IPS DF 6.9 (cell line): ENCODE results near the gene LACC1.

ENCODE experiments used
- DNase-seq: peaks from one replicate; pipeline ENCODE4 v3.0.0-alpha.2; 2013; ENCODE audit warnings: low read depth, low spot score
- H3K27ac ChIP-seq: one replicate; pipeline ENCODE4 v1.5.1; 2013; ENCODE audit warnings: low read length, control low read depth
- H3K27me3 ChIP-seq: 2 replicates; pipeline ENCODE4 v1.6.1; 2013; ENCODE audit warnings: mild to moderate bottlenecking, low read length; ENCODE audit not compliant: control insufficient read depth, insufficient read depth
- H3K36me3 ChIP-seq: 2 replicates; pipeline ENCODE4 v1.6.1; 2013; ENCODE audit warnings: low read length; ENCODE audit not compliant: control insufficient read depth, insufficient read depth
- H3K4me1 ChIP-seq: 2 replicates; pipeline ENCODE4 v1.6.1; 2013; ENCODE audit warnings: low read length; ENCODE audit not compliant: control insufficient read depth, insufficient read depth
- H3K4me3 ChIP-seq: 2 replicates; pipeline ENCODE4 v1.5.1; 2013; ENCODE audit warnings: mild to moderate bottlenecking, low read length
- H3K9me3 ChIP-seq: 2 replicates; pipeline ENCODE4 v1.6.1; 2013; ENCODE audit warnings: low read length, inconsistent platforms; ENCODE audit not compliant: control insufficient read depth, insufficient read depth
- WGBS: extraction: QIAGEN DNeasy Blood & Tissue Kit; methylation state at CpG from one replicate; pipeline ENCODE4 v1.1.7; 2013; ENCODE audit warnings: mixed read lengths, missing lambda C conversion rate; ENCODE audit not compliant: insufficient read length, insufficient coverage; 5-methylcytosine and 5-hydroxymethylcytosine counted together

LACC1 gene

DNA sequence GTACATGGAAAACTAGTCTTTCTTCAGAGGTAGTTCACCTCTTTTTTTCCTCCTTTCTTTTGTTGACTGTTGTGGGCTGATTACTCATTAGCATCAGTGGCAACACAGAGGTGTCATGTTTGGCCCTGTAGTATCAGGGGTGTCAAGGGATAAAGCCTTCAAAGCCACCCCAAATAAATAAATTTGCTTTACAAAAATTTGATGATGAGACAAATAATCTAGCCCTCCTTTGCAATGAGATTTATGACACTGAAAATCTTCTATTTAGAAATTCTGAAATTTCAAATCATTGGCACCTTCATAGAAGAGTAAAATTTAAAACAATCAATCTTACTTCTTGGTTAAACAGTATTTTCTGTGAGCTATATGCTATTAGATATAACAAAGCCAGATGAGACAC is 1.9 kb downstream of the LACC1 start:
- H3K4me3 ChIP-seq: no peak overlapping the region
- H3K27ac ChIP-seq: no peak overlapping the region
- no peaks in the 10 kb centered on the region; the same call in 1 of the 2 replicates for H3K27me3 ChIP-seq
- no peaks in the 10 kb centered on the region for H3K36me3 ChIP-seq
- H3K4me1 ChIP-seq: no peaks in the 10 kb centered on the region
- no peaks in the 10 kb centered on the region for H3K9me3 ChIP-seq
- DNase-seq: no peak

DNA sequence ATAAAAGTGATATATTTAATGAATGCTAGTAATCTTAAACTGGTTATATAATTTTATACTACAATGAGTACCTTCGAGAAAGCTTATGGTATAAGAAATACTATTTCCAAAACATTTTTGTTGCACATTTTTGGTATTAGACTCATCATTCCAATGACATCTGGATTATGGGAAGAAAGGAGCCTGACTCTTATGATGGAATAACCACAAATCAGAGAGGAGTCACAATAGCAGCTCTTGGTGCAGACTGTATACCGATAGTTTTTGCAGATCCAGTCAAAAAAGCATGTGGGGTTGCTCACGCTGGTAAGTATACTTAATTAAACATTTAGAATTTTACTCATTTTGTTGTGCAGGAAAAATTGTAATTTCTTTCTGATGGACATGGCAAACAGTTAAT is 3.9 kb downstream of the LACC1 start:
- Histone ChIP-seq H3K9me3 (no peaks in the 10 kb centered on the region), H3K36me3 (no peaks in the 10 kb centered on the region), H3K27ac (no peak overlapping the region), H3K4me1 (no peaks in the 10 kb centered on the region), H3K4me3 (no peak overlapping the region), H3K27me3 (no peaks in the 10 kb centered on the region; the same call in 1 of the 2 replicates)
- no peak for DNase-seq
- WGBS: no CpG with 5 or more reads among the region's 3 CpGs

DNA sequence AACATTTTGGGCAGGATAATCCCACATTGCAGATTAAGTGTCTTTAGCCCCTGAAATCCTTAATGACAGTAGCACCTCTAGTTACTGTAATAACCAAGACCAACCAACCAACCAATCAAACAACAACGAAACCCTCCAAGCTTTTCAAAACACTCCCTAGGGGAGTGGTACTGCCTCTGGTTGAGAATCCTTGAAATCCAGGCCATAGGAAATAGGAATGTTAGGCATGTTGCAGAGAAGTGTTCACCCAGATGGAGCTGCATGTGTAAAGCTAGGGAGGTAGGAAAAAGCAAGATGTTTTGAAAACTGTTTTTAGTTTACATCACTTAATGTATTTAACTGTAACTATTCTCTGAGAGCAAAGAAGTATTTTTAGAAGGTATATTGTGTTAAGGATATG is 4.5 kb downstream of the LACC1 start:
- Histone ChIP-seq H3K27ac (no peak overlapping the region), H3K36me3 (no peaks in the 10 kb centered on the region), H3K4me1 (no peaks in the 10 kb centered on the region), H3K9me3 (no peaks in the 10 kb centered on the region), H3K4me3 (no peak overlapping the region), H3K27me3 (no peaks in the 10 kb centered on the region; the same call in 1 of the 2 replicates)
- whole genome bisulfite sequencing: no CpG with 5 or more reads among the region's 1 CpG
- no peak for DNase-seq

DNA sequence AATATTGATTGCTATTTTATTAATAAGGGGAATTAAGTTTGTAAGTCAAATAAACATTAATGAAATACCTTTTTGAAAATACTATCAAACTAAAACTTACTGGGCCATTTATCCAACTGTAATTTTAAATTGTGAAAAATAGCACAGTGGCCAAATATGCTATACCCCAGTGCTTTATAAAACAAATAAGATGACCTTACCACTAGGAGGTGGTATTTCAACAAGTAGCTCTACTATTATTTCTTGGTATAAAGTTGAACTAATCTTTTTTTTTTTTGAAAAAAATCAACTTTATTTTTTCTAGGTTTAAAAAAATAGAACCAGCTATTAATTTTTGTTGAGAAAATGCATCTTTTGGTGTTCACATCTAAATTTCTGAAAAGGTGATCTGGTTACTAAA is 14.7 kb downstream of the LACC1 start:
- no peaks in the 10 kb centered on the region for H3K27me3 ChIP-seq
- no peak overlapping the region for H3K4me3 ChIP-seq
- H3K9me3 ChIP-seq: no peaks in the 10 kb centered on the region
- no peak overlapping the region for H3K27ac ChIP-seq
- H3K36me3 ChIP-seq: no peaks in the 10 kb centered on the region
- no peak for DNase-seq
- H3K4me1 ChIP-seq: no peaks in the 10 kb centered on the region

DNA sequence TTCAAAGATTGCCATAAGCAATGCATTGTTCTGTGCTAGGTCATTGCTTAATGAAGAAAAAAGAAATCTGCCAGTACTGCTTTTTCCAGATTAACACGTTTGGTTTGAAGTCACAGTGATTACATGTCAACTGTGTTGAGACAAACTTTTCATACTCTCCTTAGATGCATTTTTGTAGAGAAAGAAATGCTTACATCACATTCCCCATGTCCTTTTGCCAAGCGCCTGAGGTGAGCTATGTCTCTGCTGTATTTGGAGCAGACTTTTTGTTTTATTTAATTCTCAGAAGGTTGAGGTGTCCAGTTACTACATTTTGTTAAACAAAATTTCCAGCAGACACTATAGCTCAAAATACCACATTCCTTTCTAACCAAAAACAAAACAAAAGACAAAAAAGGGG is 16.2 kb downstream of the LACC1 start:
- no peaks in the 10 kb centered on the region for H3K36me3 ChIP-seq
- H3K4me3 ChIP-seq: no peak overlapping the region
- whole genome bisulfite sequencing: no CpG with 5 or more reads among the region's 2 CpGs

DNA sequence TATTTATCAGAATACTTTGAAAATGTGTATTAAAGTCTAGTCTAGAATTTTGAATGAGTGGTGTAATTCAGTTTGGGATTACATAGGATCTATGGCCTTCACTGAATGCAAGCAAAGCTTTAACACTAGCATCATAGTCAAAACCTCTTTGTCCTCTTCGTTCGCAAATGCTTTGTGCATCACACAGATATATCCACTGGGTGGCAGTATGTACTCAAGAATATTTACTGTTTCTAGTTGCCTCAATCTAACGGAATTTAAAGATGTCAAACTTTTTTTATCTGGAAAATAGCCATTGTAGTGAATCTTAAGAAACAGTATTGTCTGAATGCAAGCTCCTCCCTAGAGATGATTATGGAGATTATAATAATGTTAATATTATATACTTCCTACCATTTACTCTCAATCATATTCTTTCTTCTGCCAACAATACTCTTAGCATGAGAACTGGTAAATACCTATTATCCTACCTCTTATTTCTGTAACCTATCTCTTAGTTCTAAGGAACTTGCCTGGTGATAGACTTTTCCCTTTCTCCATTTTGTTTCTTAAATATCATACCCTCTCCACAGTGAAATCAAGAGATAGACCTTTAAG is 25.8 kb downstream of the LACC1 start:
- Histone ChIP-seq H3K9me3 (no peaks in the 10 kb centered on the region), H3K27me3 (no peaks in the 10 kb centered on the region), H3K27ac (no peak overlapping the region), H3K4me3 (no peak overlapping the region), H3K36me3 (no peaks in the 10 kb centered on the region), H3K4me1 (no peaks in the 10 kb centered on the region)
- DNase-seq: peak; percentile 27
- no CpG with 5 or more reads among the region's 3 CpGs for WGBS

More for the DNA sequence above, 16.2 kb downstream of the LACC1 start:
- Histone ChIP-seq H3K9me3 (no peaks in the 10 kb centered on the region), H3K27ac (no peak overlapping the region), H3K4me1 (no peaks in the 10 kb centered on the region), H3K27me3 (no peaks in the 10 kb centered on the region)
- DNase-seq: no peak

DNA sequence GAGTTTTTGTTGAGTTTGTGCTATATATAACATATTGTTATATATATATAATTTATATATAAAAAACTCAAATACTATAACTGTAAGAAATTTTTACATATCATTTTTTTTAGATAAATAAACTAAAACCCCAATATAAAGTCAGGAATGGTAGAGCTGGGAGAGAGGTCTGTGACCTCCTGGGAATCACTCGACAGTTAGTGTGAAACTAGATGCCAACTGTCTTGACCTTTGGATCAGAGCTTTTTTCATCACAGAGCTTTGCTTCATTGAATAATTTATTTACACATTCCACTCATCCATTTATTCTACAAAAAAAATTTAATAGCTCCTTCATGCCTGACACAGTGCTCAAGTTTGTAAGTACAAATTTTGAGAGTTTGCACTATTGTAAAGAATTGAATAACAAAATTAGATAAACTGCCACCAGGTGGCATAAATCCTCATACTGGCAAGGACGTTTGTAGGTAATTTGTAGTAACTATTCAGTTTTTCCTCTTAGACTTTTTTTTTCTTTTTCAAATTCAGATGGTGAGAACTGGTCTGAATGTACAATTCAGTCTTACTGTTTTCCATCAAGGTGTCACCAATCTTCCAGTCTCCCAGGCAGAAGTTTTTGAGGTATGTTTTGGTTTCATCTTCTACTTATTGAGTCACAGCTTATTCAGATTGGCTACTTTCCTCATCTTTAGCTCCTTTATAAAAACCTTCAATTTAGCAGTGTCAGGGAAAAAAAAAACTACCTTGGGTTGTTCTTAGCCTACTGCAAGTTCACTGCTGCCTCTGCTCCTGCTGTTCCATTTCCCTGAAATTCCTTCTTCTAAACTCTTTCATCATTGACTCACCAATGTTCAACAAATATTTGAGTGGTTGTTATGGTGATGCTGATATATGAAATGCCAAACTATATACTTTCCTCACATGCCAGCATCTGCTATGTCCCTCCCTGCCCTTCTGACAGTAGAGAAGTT is 28.7 kb downstream of the LACC1 start:
- H3K4me3 ChIP-seq: no peak overlapping the region
- H3K27me3 ChIP-seq: no peaks in the 10 kb centered on the region
- H3K27ac ChIP-seq: no peak overlapping the region
- H3K36me3 ChIP-seq: no peaks in the 10 kb centered on the region
- no peak for DNase-seq
- H3K4me1 ChIP-seq: no peaks in the 10 kb centered on the region
- no CpG with 5 or more reads among the region's 2 CpGs for WGBS
- no peaks in the 10 kb centered on the region for H3K9me3 ChIP-seq

DNA sequence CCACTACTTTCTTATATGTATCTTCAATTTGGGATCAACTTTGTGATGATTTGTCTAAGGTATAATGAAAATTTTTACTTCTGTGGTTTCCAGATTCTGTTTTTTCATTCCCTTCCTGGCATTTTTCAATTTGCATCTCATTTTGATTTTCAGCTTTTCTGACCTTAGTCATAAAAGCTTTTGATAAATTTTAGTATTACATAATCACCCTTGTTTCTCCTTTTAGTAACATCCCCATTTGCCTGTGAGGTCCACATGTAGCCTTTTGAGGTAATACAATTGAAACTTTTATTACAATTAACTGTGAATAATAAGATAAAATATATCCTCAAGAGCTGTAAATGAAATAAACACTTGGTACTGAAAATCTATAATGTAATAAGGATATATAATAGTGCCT is 31.2 kb downstream of the LACC1 start:
- Histone ChIP-seq H3K9me3 (no peaks in the 10 kb centered on the region), H3K36me3 (no peaks in the 10 kb centered on the region), H3K27me3 (no peaks in the 10 kb centered on the region), H3K27ac (no peak overlapping the region), H3K4me3 (no peak overlapping the region), H3K4me1 (no peaks in the 10 kb centered on the region)
- no peak for DNase-seq

DNA sequence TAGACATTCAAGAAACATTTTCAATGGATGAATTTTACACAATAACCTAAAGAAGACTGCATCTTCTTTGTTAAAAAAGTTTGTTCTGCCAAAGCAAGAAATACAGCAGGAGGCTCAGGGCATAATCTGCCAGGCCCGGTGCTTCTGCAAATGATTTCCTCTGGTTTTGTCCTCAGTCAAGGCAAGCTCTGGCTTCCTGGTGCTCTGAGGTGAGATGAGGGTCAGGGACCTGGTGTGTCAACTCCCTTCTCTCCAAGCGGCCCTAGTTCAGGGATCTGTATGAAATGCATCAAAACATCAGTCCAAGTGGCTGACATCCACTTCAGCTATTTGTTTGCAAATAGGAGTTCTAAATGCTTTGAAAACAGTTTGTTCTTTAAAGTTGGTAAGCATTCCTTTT is 31.6 kb downstream of the LACC1 start:
- H3K27me3 ChIP-seq: no peaks in the 10 kb centered on the region
- no peak for DNase-seq
- no CpG with 5 or more reads among the region's 2 CpGs for WGBS
- H3K36me3 ChIP-seq: no peaks in the 10 kb centered on the region
- H3K27ac ChIP-seq: no peak overlapping the region
- H3K4me1 ChIP-seq: no peaks in the 10 kb centered on the region
- no peaks in the 10 kb centered on the region for H3K9me3 ChIP-seq
- no peak overlapping the region for H3K4me3 ChIP-seq

DNA sequence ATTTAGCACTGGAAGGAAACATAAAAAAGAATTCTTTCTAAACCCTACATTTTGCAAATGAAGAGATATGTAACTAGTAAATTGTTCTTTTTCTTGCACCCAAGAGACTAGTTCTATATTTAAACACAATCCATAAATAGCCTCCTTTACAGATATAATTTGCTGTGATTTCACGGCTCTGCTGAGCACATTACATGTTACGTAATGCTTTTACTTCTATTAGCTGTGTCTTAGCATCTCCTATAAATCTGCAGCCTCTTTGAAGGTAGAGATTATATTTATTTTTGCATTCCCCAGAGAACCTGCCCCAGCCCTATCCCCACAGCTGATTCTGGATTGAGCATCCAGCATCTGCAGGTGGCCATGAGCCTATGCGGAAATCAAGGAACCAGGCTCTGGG is 32.2 kb downstream of the LACC1 start:
- no peak overlapping the region for H3K4me3 ChIP-seq
- no peaks in the 10 kb centered on the region for H3K4me1 ChIP-seq
- no peak overlapping the region for H3K27ac ChIP-seq
- H3K9me3 ChIP-seq: no peaks in the 10 kb centered on the region
- no peaks in the 10 kb centered on the region for H3K36me3 ChIP-seq
- DNase-seq: no peak
- no CpG with 5 or more reads among the region's 3 CpGs for WGBS
- no peaks in the 10 kb centered on the region for H3K27me3 ChIP-seq

DNA sequence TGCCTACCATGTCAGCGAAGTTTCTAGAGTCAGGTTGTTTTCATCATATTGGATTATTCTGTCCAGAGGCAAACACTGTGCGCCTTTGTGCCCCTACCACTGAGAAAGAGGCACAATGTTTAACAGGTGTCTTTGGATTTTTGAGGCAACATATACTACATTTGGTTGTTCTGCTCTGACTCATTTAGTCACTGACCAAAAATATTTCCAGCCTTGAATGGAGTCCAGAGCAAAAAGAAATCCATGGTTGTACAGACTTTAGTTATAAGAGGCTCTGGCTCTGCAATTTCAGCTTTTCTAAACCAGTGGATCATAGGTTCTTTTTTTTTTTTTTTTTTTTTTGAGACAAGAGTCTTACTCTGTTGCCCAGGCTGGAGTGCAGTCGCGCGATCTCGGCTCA is 35.7 kb downstream of the LACC1 start:
- DNase-seq: no peak
- Histone ChIP-seq H3K27ac (no peak overlapping the region), H3K27me3 (no peaks in the 10 kb centered on the region), H3K36me3 (no peaks in the 10 kb centered on the region), H3K9me3 (no peaks in the 10 kb centered on the region), H3K4me3 (no peak overlapping the region), H3K4me1 (no peaks in the 10 kb centered on the region)
- WGBS: no CpG with 5 or more reads among the region's 6 CpGs
